Adrenal gland (tissue), 12 donors: ENCODE data around the gene DUSP8. TPM values are rescaled to one million over a fixed set of nuclear protein-coding genes. Genes with fewer than 3 reads are reported as not detected.

Experiments used
- DNase-seq, 7 donors: peaks; one replicate each; pipeline ENCODE4 v3.0.0-alpha.2; 2019 to 2020
- H3K27ac ChIP-seq, 5 donors: fragments of 200-600 bp; sonication (generic) in 4 of 5; 1 replicate in 3 of 5; 2 replicates in 2 of 5; pipeline versions ENCODE4 v1.5.1 to v1.8.0; 2016 to 2020; ENCODE audit warnings: mild to moderate bottlenecking in 1 of 5
- H3K27me3 ChIP-seq: fragments of 200-600 bp; 2 replicates; pipeline ENCODE4 v1.8.0; 2021
- H3K36me3 ChIP-seq, 2 donors: fragments of 200-600 bp; replicated peaks in 1 of 2; 1 replicate in 1 of 2; 2 replicates in 1 of 2; pipeline versions ENCODE4 v1.5.1 to v1.8.0; 2018 to 2022
- H3K4me1 ChIP-seq, 2 donors: fragments of 200-600 bp; replicated peaks in 1 of 2; 1 replicate in 1 of 2; 2 replicates in 1 of 2; pipeline versions ENCODE4 v1.5.1 to v1.8.0; 2018 to 2021
- H3K4me3 ChIP-seq, 4 donors: fragments of 200-600 bp; sonication (generic) in 3 of 4; one replicate each; pipeline ENCODE4 v1.5.1; 2016 to 2018
- H3K9me3 ChIP-seq, 3 donors: fragments of 200-600 bp; sonication (generic) in 1 of 3; replicated peaks in 1 of 3; 1 replicate in 2 of 3; 2 replicates in 1 of 3; pipeline versions ENCODE4 v1.5.1 to v1.8.0; 2016 to 2021
- POLR2A ChIP-seq, 2 donors: fragments of 450-650 bp; IDR thresholded peaks; one replicate each; pipeline ENCODE4 v1.6.1; 2017; ENCODE audit warnings: antibody characterized with exemption in 2 of 2, mild to moderate bottlenecking in 2 of 2, moderate library complexity in 1 of 2
- WGBS, 4 donors: extraction: QIAGEN DNeasy Blood & Tissue Kit in 2 of 4; methylation state at CpG; one replicate each; pipeline versions ENCODE4 v1.1.5 to v1.1.7; 2013 to 2017; 5-methylcytosine and 5-hydroxymethylcytosine counted together
- intact Hi-C, 2 donors: fragments of 100-400 bp; cut with DNase I; formaldehyde crosslinking; loops; one replicate each; pipeline versions ENCODE4 v1.14.1 to v1.15.0; 2022 to 2023
- polyA plus RNA-seq, 3 donors: library from polyadenylated mRNA; stranded (reverse); fragments of 200-250 nt in 2 of 3; fragments of 350-450 nt in 1 of 3; fragmentation: Illumina TruSeq in 1 of 3; extraction: RNeasy Lipid Tissue Mini Kit (QIAGEN cat#74804) in 1 of 3; gene quantifications; one replicate each; pipeline ENCODE4 v1.2.3, GENCODE V29; 2013 to 2014
- total RNA-seq, 9 donors: library from RNA; depleted of rRNA in 4 of 9; stranded (reverse); fragments of >200 nt in 4 of 9; fragments of 120-200 nt in 1 of 9; fragmentation: NEBNext Ultra II Directional in 1 of 9; extraction: Animal tissue kit (Norgen Biotek cat#: 25700) in 1 of 9; gene quantifications; one replicate each; pipeline versions ENCODE4 v1.1.0 to v1.2.4, GENCODE V29; 2013 to 2023
- TF ChIP-seq, protein P1 (sequence below), 6 experiments: fragments of 450-650 bp in 4 of 6; fragments of 200-600 bp in 2 of 6; sonication (generic) in 1 of 6; IDR thresholded peaks; 1 replicate in 5 of 6; 2 replicates in 1 of 6; pipeline versions ENCODE4 v1.5.1 to v1.8.0; 2016 to 2021; ENCODE audit warnings: antibody characterized with exemption in 6 of 6, mild to moderate bottlenecking in 2 of 6, moderate library complexity in 1 of 6
- donor health status: healthy with polysubstance abuse.
- donor health status: Bipolar disorder and iron deficiency.
- donor health status: DM: yes; HTN: yes; CAD: no.
- donor health status: DM: no; HTN: no; CAD: no.
- donor health status: DM: no; HTN: no; CAD: no.
- donor health status: DM: yes; HTN: yes; CAD: no.

The DUSP8 gene
- total and polyA plus RNA-seq, 12 donors = 0.22 to 6.3 (median 2.0) TPM

DNA sequence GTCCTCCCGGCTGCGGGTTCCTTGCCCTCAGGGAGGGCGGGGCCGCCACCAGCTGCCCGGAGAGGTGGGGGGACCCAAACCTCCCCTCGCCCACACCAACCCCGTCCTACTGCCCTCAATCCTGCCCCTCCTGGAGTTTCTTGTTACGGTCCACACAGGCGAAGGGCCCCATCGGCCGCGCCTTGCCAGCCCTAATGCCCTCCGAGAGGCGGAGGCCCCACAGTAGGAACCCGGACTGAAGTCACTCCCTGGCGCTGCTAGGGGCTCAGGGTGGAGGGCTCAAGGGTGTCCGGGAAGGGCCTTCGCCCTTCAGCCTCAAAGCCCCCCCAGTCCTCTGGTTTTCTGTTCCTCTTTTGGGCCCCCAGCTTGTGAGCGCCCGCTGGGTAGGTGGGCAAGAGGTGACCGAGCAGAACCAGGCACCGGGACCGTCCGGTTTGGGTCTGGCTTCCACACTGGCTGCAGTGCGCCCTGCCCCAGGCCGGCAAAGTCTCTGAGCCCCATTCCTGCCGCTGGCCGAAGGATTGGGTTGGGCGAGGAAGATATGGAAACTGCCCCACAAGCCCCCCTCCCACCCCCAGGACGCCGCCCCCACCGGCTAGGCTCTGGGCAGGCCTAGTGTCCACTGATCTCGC lies 24.5 kb downstream of the DUSP8 start:
- 25 to 56% (median 43%) methylated on average over 4 to 33 of the region's 33 CpGs for WGBS, 4 donors
- Histone ChIP-seq H3K9me3 (no peaks in the 10 kb centered on the region), H3K27me3 (peaks cover 26% of the 10 kb centered on the region), H3K4me1 (peaks cover 3 to 23% of the 10 kb centered on the region in 2 donors), H3K4me3 (peak overlapping the region in 1 of 4 donors; percentile 48), H3K36me3 (no peaks in the 10 kb centered on the region), H3K27ac (no peak overlapping the region)
- TF ChIP-seq POLR2A (IDR thresholded peaks at IDR 0.05) = no peak
- TF ChIP-seq, protein P1, sequence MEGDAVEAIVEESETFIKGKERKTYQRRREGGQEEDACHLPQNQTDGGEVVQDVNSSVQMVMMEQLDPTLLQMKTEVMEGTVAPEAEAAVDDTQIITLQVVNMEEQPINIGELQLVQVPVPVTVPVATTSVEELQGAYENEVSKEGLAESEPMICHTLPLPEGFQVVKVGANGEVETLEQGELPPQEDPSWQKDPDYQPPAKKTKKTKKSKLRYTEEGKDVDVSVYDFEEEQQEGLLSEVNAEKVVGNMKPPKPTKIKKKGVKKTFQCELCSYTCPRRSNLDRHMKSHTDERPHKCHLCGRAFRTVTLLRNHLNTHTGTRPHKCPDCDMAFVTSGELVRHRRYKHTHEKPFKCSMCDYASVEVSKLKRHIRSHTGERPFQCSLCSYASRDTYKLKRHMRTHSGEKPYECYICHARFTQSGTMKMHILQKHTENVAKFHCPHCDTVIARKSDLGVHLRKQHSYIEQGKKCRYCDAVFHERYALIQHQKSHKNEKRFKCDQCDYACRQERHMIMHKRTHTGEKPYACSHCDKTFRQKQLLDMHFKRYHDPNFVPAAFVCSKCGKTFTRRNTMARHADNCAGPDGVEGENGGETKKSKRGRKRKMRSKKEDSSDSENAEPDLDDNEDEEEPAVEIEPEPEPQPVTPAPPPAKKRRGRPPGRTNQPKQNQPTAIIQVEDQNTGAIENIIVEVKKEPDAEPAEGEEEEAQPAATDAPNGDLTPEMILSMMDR (IDR thresholded peaks at IDR 0.05) = no peak
- intact Hi-C loops = loop anchor here (2.0 to 5.0 kb wide), 2 partner anchors 27 to 80 kb away; partner anchors contain the start of gene KRTAP5-5 (in 1 of the 2)
- no peak for DNase-seq

- DNase-seq = peak in 5 of 7 donors; percentile 53 to 62 (median 54)
- Histone ChIP-seq H3K4me3 (peak overlapping the region in 1 of 4 donors; percentile 48), H3K4me1 (peaks cover 3 to 23% of the 10 kb centered on the region in 2 donors), H3K27ac (no peak overlapping the region), H3K36me3 (no peaks in the 10 kb centered on the region), H3K9me3 (no peaks in the 10 kb centered on the region), H3K27me3 (peaks cover 26% of the 10 kb centered on the region)
- intact Hi-C loops = loop anchor here (2.0 to 5.0 kb wide), 2 partner anchors 28 to 80 kb away; partner anchors contain the start of gene KRTAP5-5 (in 1 of the 2)
- TF ChIP-seq, protein P1 (IDR thresholded peaks at IDR 0.05) = peak; percentile 27 to 85 (median 66)
- no peak for TF ChIP-seq POLR2A (IDR thresholded peaks at IDR 0.05)
- 1 to 4% (median 2%) methylated on average over 32 to 103 of the region's 106 CpGs for WGBS, 4 donors
Observed at GRCh38 chr11:1546536-1547466, 25.3 kb downstream of the DUSP8 start.

GRCh38 chr11:1546077-1546535 lies 26.0 kb downstream of the DUSP8 start:
- no peak overlapping the region for H3K4me3 ChIP-seq
- H3K27ac ChIP-seq = no peak overlapping the region
- no peak for DNase-seq
- TF ChIP-seq POLR2A (IDR thresholded peaks at IDR 0.05) = no peak
- TF ChIP-seq, protein P1 (IDR thresholded peaks at IDR 0.05) = no peak
- H3K27me3 ChIP-seq = peaks cover 26% of the 10 kb centered on the region
- no peaks in the 10 kb centered on the region for H3K36me3 ChIP-seq
- intact Hi-C loops = loop anchor here (2.0 to 5.0 kb wide), 2 partner anchors 29 to 81 kb away; partner anchors contain the start of gene KRTAP5-5 (in 1 of the 2)
- 13 to 18% (median 16%) methylated on average over 9 to 18 of the region's 18 CpGs; no CpG with 5 or more reads in 1 of the 4 donors for WGBS, 4 donors
- peaks cover 3 to 23% of the 10 kb centered on the region in 2 donors for H3K4me1 ChIP-seq
- H3K9me3 ChIP-seq = no peaks in the 10 kb centered on the region

GRCh38 chr11:1545432-1545831 lies 26.6 kb downstream of the DUSP8 start:
- Histone ChIP-seq H3K27me3 (peaks cover 26% of the 10 kb centered on the region), H3K4me3 (no peak overlapping the region), H3K9me3 (no peaks in the 10 kb centered on the region), H3K27ac (no peak overlapping the region), H3K36me3 (no peaks in the 10 kb centered on the region), H3K4me1 (peaks cover 3 to 23% of the 10 kb centered on the region in 2 donors)
- 55 to 77% (median 65%) methylated on average over 5 of the region's 5 CpGs for WGBS, 4 donors
- no peak for TF ChIP-seq POLR2A (IDR thresholded peaks at IDR 0.05)
- TF ChIP-seq, protein P1 (IDR thresholded peaks at IDR 0.05) = no peak
- intact Hi-C loops = loop anchor here in 1 of 2 donors (5.0 kb wide), 1 partner anchor 82 kb away; the partner anchor contains the start of gene KRTAP5-5
- no peak for DNase-seq
